ENCODE results near the gene SERPINI2. TPM values are rescaled to one million over a fixed set of nuclear protein-coding genes. Genes with fewer than 3 reads are reported as not detected.

The SERPINI2 gene
- total and polyA plus RNA-seq, 2 of the 8 experiments (the other 6 are each of a cell fraction or from before 2014, with no cell fraction given), result 0.26 TPM; not detected in 1

DNA sequence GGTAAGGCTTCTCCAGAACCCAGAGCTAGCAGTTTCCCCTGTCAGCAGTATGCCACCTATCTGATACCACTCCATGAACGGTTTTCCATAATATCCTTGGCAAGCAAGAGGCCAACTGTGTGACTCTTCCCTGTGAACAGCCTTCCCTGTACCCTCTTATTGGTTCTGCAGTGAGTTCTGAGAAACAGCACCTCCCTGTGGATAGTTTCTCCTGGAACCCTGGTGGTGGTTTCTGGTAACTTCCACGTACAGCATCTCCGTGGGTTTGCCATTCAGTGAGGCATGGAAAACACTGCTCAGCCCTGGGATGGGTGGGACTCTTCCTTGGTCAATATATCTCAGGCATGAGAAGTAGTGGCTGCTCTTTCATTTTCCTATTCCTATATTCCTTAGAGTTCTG, 19.4 kb upstream of the SERPINI2 start:
- no peak overlapping the region for H2AFZ ChIP-seq (ENCODE audit: low read length)
- no peak overlapping the region for H4K91ac ChIP-seq (replicated peaks; ENCODE audit: insufficient read length, low read length)
- H3K79me1 ChIP-seq (ENCODE audit: low read depth, low read length), result no peaks in the 10 kb centered on the region
- no peak overlapping the region for H3K4me3 ChIP-seq (ENCODE audit: extremely low read depth in 1 of 4, insufficient read depth in 2 of 4, low read depth in 3 of 4, low read length in 4 of 4)
- H2BK5ac ChIP-seq (ENCODE audit: low read depth, low read length), result no peak overlapping the region
- FAIRE-seq (peak; percentile 81), DNase-seq (ENCODE audit: low read depth in 1 of 2, low spot score in 2 of 2) (peak in 1 of 2 experiments; percentile 65)
- H2BK12ac ChIP-seq (ENCODE audit: low read depth, low read length), result no peak overlapping the region
- H3K36me3 ChIP-seq (ENCODE audit: control insufficient read depth in 2 of 4, insufficient read depth in 4 of 4, low read length in 3 of 4), result no peaks in the 10 kb centered on the region
- H4K5ac ChIP-seq (ENCODE audit: insufficient read length, low read depth, low read length), result no peak overlapping the region
- H3K23me2 ChIP-seq (ENCODE audit: low read depth, low read length), result no peaks in the 10 kb centered on the region; the same call in 1 of the 2 replicates
- no peak overlapping the region for H2BK20ac ChIP-seq (ENCODE audit: low read length)
- H3K56ac ChIP-seq (replicated peaks; ENCODE audit: insufficient read length, low read depth, low read length), result no peak overlapping the region
- no peaks in the 10 kb centered on the region for H3K27me3 ChIP-seq (replicated peaks in 1 of 4; ENCODE audit: control insufficient read depth in 3 of 4, extremely low read depth in 1 of 4, insufficient read depth in 3 of 4, low read length in 3 of 4)
- POLR2A ChIA-PET (ENCODE audit: partially characterized antibody), result no interaction called here
- no peak overlapping the region for H2BK15ac ChIP-seq (ENCODE audit: low read length)
- no peaks in the 10 kb centered on the region for H3K79me2 ChIP-seq (ENCODE audit: control insufficient read depth in 1 of 2, insufficient read depth in 2 of 2, low read length in 2 of 2)
- 57% methylated on average over 3 of the region's 3 CpGs; no CpG with 5 or more reads in 1 of the 2 experiments for WGBS, 2 experiments (ENCODE audit: extremely low coverage in 1 of 2, insufficient coverage in 1 of 2, insufficient read length in 1 of 2, insufficient replicate concordance in 2 of 2, low coverage in 1 of 2, low lambda C conversion rate in 2 of 2, missing lambda C conversion rate in 1 of 2)
- peaks cover 0 to 8% (median 6%) of the 10 kb centered on the region in 4 experiments; a peak in 5 of 7 replicates for H3K4me1 ChIP-seq (replicated peaks in 1 of 4; ENCODE audit: control insufficient read depth in 3 of 4, insufficient read depth in 4 of 4, low read length in 3 of 4)
- CTCF ChIA-PET (ENCODE audit: partially characterized antibody), result interaction anchor here (0.6 to 2.5 kb wide), 18 partner anchors 10 to 367 kb away, joined by 3 to 11 read pairs (median 3); partner anchors contain the start of gene SERPINI1
- no peaks in the 10 kb centered on the region for H4K20me1 ChIP-seq (replicated peaks in 1 of 2; ENCODE audit: control insufficient read depth in 1 of 2, insufficient read depth in 2 of 2, low read length in 2 of 2)
- no peak overlapping the region for H4K8ac ChIP-seq (ENCODE audit: extremely low read depth, insufficient read depth, low read length)
- H3K23ac ChIP-seq (ENCODE audit: insufficient read length), result no peak overlapping the region
- H2AK5ac ChIP-seq (ENCODE audit: low read depth, low read length), result no peak overlapping the region
- H3K4me2 ChIP-seq (ENCODE audit: insufficient read depth in 1 of 2, low read depth in 2 of 2, low read length in 2 of 2), result no peak overlapping the region
- no peak overlapping the region for H3K18ac ChIP-seq (ENCODE audit: extremely low read depth, low read length)
- no peak overlapping the region for H3K27ac ChIP-seq (ENCODE audit: low read depth, low read length)
- no peak overlapping the region for H3K4ac ChIP-seq (replicated peaks; ENCODE audit: insufficient read length, low read depth, low read length)
- H2BK120ac ChIP-seq (replicated peaks; ENCODE audit: low read depth, low read length), result no peak overlapping the region
- no peak overlapping the region for H3K9ac ChIP-seq (replicated peaks in 1 of 4; ENCODE audit: extremely low read depth in 1 of 4, low read depth in 3 of 4, low read length in 3 of 4)
- no peaks in the 10 kb centered on the region for H3K9me3 ChIP-seq (ENCODE audit: insufficient read depth in 2 of 2, low read depth in 1 of 2, low read length in 1 of 2)
- no peak overlapping the region for H3K14ac ChIP-seq (ENCODE audit: insufficient read length)
- TF ChIP-seq RAD21 (IDR thresholded peaks at IDR 0.05 in 1 of 2, conservative IDR thresholded peaks at IDR 0.05 in 1 of 2; ENCODE audit: low read depth in 2 of 2, low read length in 2 of 2), result peak; percentile 64 to 78
- TF ChIP-seq EP300 (IDR thresholded peaks at IDR 0.05; ENCODE audit: borderline replicate concordance in 1 of 2, low read depth in 2 of 2, low read length in 2 of 2), result no peak
- TF ChIP-seq CREB1 (IDR thresholded peaks at IDR 0.05), result 0 out of 2 replicates have a peak, but pooled peaks have one; percentile 14
- TF ChIP-seq, protein P1, sequence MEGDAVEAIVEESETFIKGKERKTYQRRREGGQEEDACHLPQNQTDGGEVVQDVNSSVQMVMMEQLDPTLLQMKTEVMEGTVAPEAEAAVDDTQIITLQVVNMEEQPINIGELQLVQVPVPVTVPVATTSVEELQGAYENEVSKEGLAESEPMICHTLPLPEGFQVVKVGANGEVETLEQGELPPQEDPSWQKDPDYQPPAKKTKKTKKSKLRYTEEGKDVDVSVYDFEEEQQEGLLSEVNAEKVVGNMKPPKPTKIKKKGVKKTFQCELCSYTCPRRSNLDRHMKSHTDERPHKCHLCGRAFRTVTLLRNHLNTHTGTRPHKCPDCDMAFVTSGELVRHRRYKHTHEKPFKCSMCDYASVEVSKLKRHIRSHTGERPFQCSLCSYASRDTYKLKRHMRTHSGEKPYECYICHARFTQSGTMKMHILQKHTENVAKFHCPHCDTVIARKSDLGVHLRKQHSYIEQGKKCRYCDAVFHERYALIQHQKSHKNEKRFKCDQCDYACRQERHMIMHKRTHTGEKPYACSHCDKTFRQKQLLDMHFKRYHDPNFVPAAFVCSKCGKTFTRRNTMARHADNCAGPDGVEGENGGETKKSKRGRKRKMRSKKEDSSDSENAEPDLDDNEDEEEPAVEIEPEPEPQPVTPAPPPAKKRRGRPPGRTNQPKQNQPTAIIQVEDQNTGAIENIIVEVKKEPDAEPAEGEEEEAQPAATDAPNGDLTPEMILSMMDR (IDR thresholded peaks at IDR 0.05; ENCODE audit: control extremely low read depth in 1 of 3, insufficient read depth in 1 of 3, low read depth in 1 of 3, low read length in 3 of 3), result peak; percentile 66 to 100 (median 94)
- TF ChIP-seq SIRT6 (IDR thresholded peaks at IDR 0.05; ENCODE audit: low read length), result no peak
- TF ChIP-seq SUZ12 (IDR thresholded peaks at IDR 0.05; ENCODE audit: low read length), result no peak
- no peak for TF ChIP-seq CTBP2 (IDR thresholded peaks at IDR 0.05; ENCODE audit: borderline replicate concordance, insufficient read depth, insufficient read length, low read length)
- no peak for TF ChIP-seq ASH2L (IDR thresholded peaks at IDR 0.05; ENCODE audit: low read length)
- TF ChIP-seq, protein P2, sequence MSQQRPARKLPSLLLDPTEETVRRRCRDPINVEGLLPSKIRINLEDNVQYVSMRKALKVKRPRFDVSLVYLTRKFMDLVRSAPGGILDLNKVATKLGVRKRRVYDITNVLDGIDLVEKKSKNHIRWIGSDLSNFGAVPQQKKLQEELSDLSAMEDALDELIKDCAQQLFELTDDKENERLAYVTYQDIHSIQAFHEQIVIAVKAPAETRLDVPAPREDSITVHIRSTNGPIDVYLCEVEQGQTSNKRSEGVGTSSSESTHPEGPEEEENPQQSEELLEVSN (IDR thresholded peaks at IDR 0.05), result no peak
- no peak for TF ChIP-seq PHF8 (conservative IDR thresholded peaks at IDR 0.05; ENCODE audit: low read depth, low read length)

Data from H1 (cell line).